SK-N-SH treated with all-trans-retinoic acid at 6 μM for 48 hours (cell line): ENCODE measurements around the gene TNNI2.

ENCODE experiments used
- ATAC-seq: fragments of 200-7000 bp; cut with Tn5 transposase; 3 replicates; pipeline ENCODE4 v1.9.1; 2020; ENCODE audit warnings: mild to moderate bottlenecking, moderate library complexity
- ARNTL ChIP-seq: fragments of 450-650 bp; formaldehyde crosslinking; IDR thresholded peaks from 2 replicates; pipeline ENCODE4 v1.5.0; 2020; ENCODE audit warnings: low read depth, mild to moderate bottlenecking, moderate library complexity, borderline replicate concordance
- CSDC2 ChIP-seq: fragments of 250-450 bp; sonication (Bioruptor Pico); IDR thresholded peaks from 2 replicates; pipeline ENCODE4 v1.5.0; 2020; ENCODE audit warnings: mild to moderate bottlenecking, moderate library complexity
- CSRNP3 ChIP-seq: fragments of 250-450 bp; sonication (Bioruptor Pico); IDR thresholded peaks from 2 replicates; pipeline ENCODE4 v1.5.1; 2021; ENCODE audit warnings: mild to moderate bottlenecking, moderate library complexity
- ESRRG ChIP-seq: fragments of 250-450 bp; sonication (Bioruptor Pico); IDR thresholded peaks from 2 replicates; pipeline ENCODE4 v1.6.1; 2021; ENCODE audit warnings: mild to moderate bottlenecking
- GLIS3 ChIP-seq: fragments of 250-450 bp; sonication (Bioruptor Pico); IDR thresholded peaks from 2 replicates; pipeline ENCODE4 v1.5.0; 2020; ENCODE audit warnings: mild to moderate bottlenecking, moderate library complexity
- OSR1 ChIP-seq: fragments of 250-450 bp; sonication (Bioruptor Pico); IDR thresholded peaks from 2 replicates; pipeline ENCODE4 v1.8.0; 2022; ENCODE audit warnings: moderate library complexity, mild to moderate bottlenecking, inconsistent platforms
- PATZ1 ChIP-seq: fragments of 250-450 bp; sonication (Bioruptor Pico); IDR thresholded peaks from 2 replicates; pipeline ENCODE4 v1.8.0; 2020; ENCODE audit warnings: mild to moderate bottlenecking, moderate library complexity, borderline replicate concordance
- POU6F1 ChIP-seq: fragments of 250-450 bp; sonication (Bioruptor Pico); IDR thresholded peaks from 2 replicates; pipeline ENCODE4 v1.8.0; 2021; ENCODE audit warnings: low read depth, mild to moderate bottlenecking, moderate library complexity, borderline replicate concordance
- PPARA ChIP-seq: fragments of 250-450 bp; sonication (Bioruptor Pico); IDR thresholded peaks from 2 replicates; pipeline ENCODE4 v1.5.0; 2020; ENCODE audit warnings: mild to moderate bottlenecking, borderline replicate concordance
- RARB ChIP-seq: fragments of 250-450 bp; sonication (Bioruptor Pico); IDR thresholded peaks from 2 replicates; pipeline ENCODE4 v1.8.0; 2021; ENCODE audit warnings: mild to moderate bottlenecking, moderate library complexity
- TOX ChIP-seq: fragments of 250-450 bp; sonication (Bioruptor Pico); IDR thresholded peaks from 2 replicates; pipeline ENCODE4 v1.8.0; 2021; ENCODE audit warnings: mild to moderate bottlenecking, moderate library complexity, borderline replicate concordance
- TSHZ2 ChIP-seq: fragments of 250-450 bp; sonication (Bioruptor Pico); IDR thresholded peaks from 2 replicates; pipeline ENCODE4 v1.5.0; 2020; ENCODE audit warnings: mild to moderate bottlenecking, moderate library complexity
- ZC3H10 ChIP-seq: fragments of 250-450 bp; sonication (Bioruptor Pico); IDR thresholded peaks from 2 replicates; pipeline ENCODE4 v1.5.1; 2021; ENCODE audit warnings: mild to moderate bottlenecking, moderate library complexity
- ZFP30 ChIP-seq: fragments of 450-650 bp; formaldehyde crosslinking; IDR thresholded peaks from 2 replicates; pipeline ENCODE4 v1.5.0; 2022; ENCODE audit warnings: mild to moderate bottlenecking, moderate library complexity
- ZNF565 ChIP-seq: fragments of 450-650 bp; formaldehyde crosslinking; conservative IDR thresholded peaks from 2 replicates; pipeline ENCODE4 v1.5.0; 2020; ENCODE audit warnings: low read depth, mild to moderate bottlenecking, moderate library complexity
- ZNF70 ChIP-seq: fragments of 450-650 bp; formaldehyde crosslinking; IDR thresholded peaks from 2 replicates; pipeline ENCODE4 v1.5.0; 2020; ENCODE audit warnings: mild to moderate bottlenecking, moderate library complexity
- ZNF8 ChIP-seq: fragments of 450-650 bp; formaldehyde crosslinking; IDR thresholded peaks from 2 replicates; pipeline ENCODE4 v1.5.0; 2020; ENCODE audit warnings: mild to moderate bottlenecking, moderate library complexity

TNNI2 gene

GRCh38 chr11:1837171-1838076 lies 1.4 kb upstream of the TNNI2 start:
- peak; percentile 86 for ATAC-seq
- no peak for TF ChIP-seq ZNF70 (CRISPR knock-in tag)

GRCh38 chr11:1838077-1838425 lies 730 bp upstream of the TNNI2 start:
- TF ChIP-seq ZC3H10 (CRISPR knock-in tag), result no peak
- TF ChIP-seq ZNF70 (CRISPR knock-in tag), result no peak
- no peak for TF ChIP-seq ZNF565 (CRISPR knock-in tag)
- no peak; the same call in 2 of the 3 replicates for ATAC-seq

- TF ChIP-seq POU6F1 (CRISPR knock-in tag), result no peak
- TF ChIP-seq ZC3H10 (CRISPR knock-in tag), result no peak
- TF ChIP-seq TOX, result no peak
- TF ChIP-seq CSRNP3 (CRISPR knock-in tag), result no peak
- TF ChIP-seq PATZ1 (CRISPR knock-in tag), result no peak
- no peak for TF ChIP-seq TSHZ2 (CRISPR knock-in tag)
- no peak for TF ChIP-seq RARB (CRISPR knock-in tag)
- no peak for TF ChIP-seq ZNF8 (CRISPR knock-in tag)
- no peak for TF ChIP-seq ZFP30 (CRISPR knock-in tag)
- no peak for TF ChIP-seq ESRRG (CRISPR knock-in tag)
- TF ChIP-seq ARNTL (CRISPR knock-in tag), result no peak
- TF ChIP-seq CSDC2 (CRISPR knock-in tag), result no peak
- no peak for ATAC-seq
These were observed 583 bp downstream of the TNNI2 start for GRCh38 chr11:1839204-1839923.

GRCh38 chr11:1839924-1840779 lies 1.4 kb downstream of the TNNI2 start:
- TF ChIP-seq POU6F1 (CRISPR knock-in tag) (no peak), GLIS3 (CRISPR knock-in tag) (no peak), RARB (CRISPR knock-in tag) (no peak), PPARA (no peak), ZFP30 (CRISPR knock-in tag) (no peak), OSR1 (no peak), TOX (no peak), CSDC2 (CRISPR knock-in tag) (no peak), ESRRG (CRISPR knock-in tag) (no peak), CSRNP3 (CRISPR knock-in tag) (no peak)
- ATAC-seq, result no peak
